Astrocyte of the spinal cord (primary cell): ENCODE results near the gene NHS.

Experiments used
- DNase-seq: peaks from one replicate; pipeline ENCODE4 v3.0.0; 2011; ENCODE audit warnings: low read depth, low spot score
- H3K4me3 ChIP-seq: 2 replicates; pipeline ENCODE4 v1.5.1; 2011; ENCODE audit warnings: low read depth, mild to moderate bottlenecking, low read length, moderate library complexity
- in situ Hi-C: cut with HindIII; loops from 2 replicates; pipeline ENCODE4 v1.10.0; 2017; ENCODE audit warnings: low sequenced_read_pairs
- TF ChIP-seq, protein P1 (sequence below): IDR thresholded peaks from 2 replicates; pipeline ENCODE4 v1.5.1; 2012; ENCODE audit warnings: low read depth, mild to moderate bottlenecking, low read length, inconsistent platforms

NHS gene

DNA sequence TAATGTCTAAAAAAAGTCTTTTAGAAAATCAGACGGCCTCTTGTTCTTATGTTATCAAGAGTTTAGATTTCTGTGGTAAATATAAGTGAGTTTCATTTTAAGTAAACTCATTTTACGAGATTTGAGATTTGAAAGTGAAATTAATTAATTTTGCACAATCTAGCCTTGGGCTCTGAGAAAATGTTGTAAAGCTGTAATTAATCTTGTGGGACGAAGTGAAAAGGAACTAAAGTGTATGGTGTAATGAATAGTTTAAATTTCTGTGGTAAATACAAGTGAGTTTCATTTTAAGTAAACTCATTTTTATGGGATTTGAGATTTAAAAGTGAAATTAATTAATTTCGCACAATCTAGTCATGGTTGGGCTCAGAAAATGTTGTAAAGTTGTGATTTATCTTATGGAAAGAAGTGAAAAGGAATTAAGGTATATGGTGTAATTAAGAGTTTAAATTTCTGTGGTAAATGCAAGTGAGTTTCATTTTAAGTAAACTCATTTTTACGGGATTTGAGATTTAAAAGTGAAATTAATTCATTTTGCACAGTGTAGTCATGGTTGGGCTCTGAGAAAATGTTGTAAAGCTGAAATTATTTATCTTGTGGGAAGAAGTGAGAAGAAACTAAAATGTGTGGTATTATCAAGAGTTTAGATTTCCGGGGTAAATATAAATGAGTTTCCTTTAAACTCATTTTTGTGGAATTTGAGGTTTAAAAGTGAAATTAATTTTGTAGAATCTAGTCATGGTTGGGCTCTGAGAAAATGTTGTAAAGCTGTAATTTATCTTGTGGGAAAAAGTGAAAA is 363.9 kb downstream of the NHS start:
- DNase-seq: peak; percentile 17
- H3K4me3 ChIP-seq: peak overlapping the region; percentile 56
- in situ Hi-C loops: no loop called here

DNA sequence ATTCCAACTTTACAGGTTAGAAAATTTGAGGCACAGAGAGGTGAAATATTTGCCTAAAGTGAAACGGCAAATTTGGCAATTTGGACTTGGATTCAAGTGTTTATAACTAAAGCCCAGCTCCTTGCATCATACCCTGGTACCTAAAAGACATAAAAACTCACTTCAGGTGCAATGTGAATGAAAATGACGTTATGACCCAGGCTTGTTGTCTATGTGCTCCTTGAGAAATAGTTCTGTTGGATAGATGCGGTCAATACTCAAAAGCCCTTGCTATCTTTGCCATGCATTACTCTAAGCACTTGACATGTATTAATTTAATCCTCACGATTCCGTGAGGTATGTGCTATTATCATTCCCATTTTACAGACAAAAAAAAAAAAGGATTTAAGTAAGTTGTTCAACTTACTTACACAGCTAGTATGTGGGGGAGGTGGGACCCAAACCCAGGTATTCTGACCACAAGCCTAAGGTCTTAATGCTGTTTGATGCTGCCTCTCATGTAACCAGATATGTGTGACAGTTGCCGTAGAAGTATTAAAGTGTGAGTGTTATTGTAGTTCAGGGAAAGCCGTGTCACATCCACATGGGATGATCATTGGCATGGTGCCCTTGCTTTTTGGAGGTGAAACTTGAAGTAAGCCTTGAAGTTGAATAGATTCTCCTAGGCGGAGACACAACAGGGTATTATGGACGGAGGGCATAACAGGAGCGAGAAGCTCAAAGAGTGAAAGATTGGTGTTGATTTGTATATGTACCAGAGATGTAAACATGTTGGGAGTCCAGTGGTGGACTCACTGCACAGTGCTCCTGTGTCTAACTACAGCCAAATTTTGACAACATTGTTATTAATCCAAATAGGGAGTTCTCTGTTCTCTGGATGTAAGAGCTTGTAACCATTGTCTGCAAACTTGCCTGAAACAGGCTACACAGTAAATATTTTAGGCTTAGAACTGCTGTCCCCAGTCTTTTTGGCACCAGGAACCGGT is 365.4 kb downstream of the NHS start:
- TF ChIP-seq, protein P1, sequence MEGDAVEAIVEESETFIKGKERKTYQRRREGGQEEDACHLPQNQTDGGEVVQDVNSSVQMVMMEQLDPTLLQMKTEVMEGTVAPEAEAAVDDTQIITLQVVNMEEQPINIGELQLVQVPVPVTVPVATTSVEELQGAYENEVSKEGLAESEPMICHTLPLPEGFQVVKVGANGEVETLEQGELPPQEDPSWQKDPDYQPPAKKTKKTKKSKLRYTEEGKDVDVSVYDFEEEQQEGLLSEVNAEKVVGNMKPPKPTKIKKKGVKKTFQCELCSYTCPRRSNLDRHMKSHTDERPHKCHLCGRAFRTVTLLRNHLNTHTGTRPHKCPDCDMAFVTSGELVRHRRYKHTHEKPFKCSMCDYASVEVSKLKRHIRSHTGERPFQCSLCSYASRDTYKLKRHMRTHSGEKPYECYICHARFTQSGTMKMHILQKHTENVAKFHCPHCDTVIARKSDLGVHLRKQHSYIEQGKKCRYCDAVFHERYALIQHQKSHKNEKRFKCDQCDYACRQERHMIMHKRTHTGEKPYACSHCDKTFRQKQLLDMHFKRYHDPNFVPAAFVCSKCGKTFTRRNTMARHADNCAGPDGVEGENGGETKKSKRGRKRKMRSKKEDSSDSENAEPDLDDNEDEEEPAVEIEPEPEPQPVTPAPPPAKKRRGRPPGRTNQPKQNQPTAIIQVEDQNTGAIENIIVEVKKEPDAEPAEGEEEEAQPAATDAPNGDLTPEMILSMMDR: no peak

More for the DNA sequence above, 363.9 kb downstream of the NHS start:
- TF ChIP-seq, protein P1: no peak

DNA sequence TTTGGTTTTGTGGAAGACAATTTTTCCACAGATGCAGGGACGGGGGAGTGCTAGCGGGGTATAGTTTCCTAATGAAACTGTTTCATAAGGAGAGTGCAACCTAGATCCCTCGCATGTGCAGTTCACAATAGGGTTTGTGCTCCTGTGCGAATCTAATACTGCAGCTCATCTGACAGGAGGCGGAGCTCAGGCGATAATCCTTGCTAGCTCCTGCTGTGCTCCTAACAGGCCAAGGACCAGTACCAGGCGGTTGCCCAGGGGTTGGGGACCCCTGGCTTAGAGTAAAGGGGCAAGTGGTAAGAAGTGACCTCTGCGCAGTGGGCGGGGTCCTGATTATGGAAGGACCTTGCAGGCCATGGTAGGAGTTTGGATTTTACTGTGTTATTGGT is 366.1 kb downstream of the NHS start:
- TF ChIP-seq, protein P1: no peak
- no peak for DNase-seq
- no peak overlapping the region for H3K4me3 ChIP-seq
- in situ Hi-C loops: no loop called here

More for the DNA sequence above, 365.4 kb downstream of the NHS start:
- DNase-seq: no peak
- in situ Hi-C loops: no loop called here
- no peak overlapping the region for H3K4me3 ChIP-seq

DNA sequence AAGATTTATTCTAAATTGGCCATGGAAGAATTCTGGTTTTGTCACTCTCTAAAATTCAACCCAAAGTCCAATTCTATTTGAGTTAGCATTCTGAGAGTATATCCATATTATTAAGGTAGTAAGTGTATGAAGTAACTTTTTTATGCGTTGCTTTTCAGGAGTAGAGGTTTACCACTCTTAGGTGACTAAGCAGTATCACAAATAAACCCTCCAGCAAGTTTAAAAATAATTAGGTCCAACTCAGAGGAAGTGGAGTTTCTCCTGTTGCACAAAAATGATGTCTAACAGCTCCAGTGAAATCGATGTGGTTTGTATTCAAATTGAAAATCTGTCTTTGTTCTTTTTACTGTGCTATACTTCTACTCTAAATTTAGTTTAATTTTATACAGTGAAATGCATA is 368.9 kb downstream of the NHS start:
- DNase-seq: no peak
- in situ Hi-C loops: no loop called here
- TF ChIP-seq, protein P1: no peak

DNA sequence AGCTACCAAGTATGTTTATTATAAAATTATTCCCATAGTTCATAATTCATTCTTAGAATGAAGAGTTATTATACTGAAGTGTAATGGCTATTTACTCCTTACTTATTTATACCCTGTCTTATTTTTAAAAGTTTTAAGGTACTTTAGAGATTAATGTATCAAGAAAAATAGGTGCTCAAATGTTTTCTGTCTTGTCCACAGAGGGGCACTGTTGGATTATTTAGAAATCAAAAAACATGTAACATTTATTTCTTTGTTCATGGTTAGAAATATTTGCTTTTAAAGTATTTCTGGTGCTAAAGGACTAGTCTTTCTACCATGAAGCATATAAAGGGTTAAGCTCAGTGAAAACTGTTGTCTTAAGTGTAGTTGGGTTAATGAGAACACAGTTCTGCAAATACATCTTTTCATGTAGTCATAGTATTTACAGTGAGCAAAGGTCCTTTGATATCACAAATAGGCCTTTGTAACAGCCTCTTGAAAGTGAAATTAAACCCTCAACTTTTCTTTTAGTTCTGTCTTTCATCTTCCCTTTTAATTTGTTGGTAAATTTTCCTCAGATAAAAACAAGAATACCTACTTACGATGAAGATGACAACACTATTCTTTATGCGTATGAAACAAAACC is 370.0 kb downstream of the NHS start:
- no peak overlapping the region for H3K4me3 ChIP-seq
- peak; percentile 24 for DNase-seq
- in situ Hi-C loops: no loop called here
- TF ChIP-seq, protein P1: peak; percentile 15

More for the DNA sequence above, 368.9 kb downstream of the NHS start:
- H3K4me3 ChIP-seq: no peak overlapping the region

DNA sequence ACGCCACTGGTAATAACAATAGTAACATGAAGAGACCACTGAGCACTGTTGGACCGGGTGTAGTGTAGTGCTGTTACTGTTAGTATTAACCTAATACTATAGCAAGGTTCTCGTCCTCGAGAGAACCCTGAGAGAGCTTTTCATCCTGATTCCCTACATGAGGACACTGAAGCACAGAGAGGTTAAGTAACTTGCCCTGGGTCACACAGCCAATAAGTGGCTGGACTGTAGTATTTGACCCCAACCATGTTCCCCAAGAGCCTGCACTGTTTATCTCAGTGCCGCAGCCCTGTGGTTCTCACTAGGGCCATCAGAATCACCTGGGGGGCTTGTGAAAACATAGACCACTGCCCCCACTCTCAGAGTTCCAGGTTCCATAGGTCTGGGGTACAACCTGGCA is 372.7 kb downstream of the NHS start:
- DNase-seq: no peak
- in situ Hi-C loops: no loop called here
- H3K4me3 ChIP-seq: no peak overlapping the region
- TF ChIP-seq, protein P1: no peak
